Measurements from ENCODE around the gene FBXO7. TPM values are rescaled to one million over a fixed set of nuclear protein-coding genes. Genes with fewer than 3 reads are reported as not detected.

Gene FBXO7
- total RNA-seq, 2 experiments from 2014 or later = 87.9 to 90.2 TPM

GRCh38 chr22:32548039-32548438 lies 73.4 kb downstream of the FBXO7 start:
- Mint-ChIP-seq H3K36me3 (no peaks in the 10 kb centered on the region), H3K27me3 (peaks cover 20% of the 10 kb centered on the region), H3K9me3 (no peaks in the 10 kb centered on the region), H3K4me1 (no peaks in the 10 kb centered on the region), H3K27ac (no peak overlapping the region), H3K4me3 (no peak overlapping the region)
- DNase-seq = no peak

Other genes starting within 250 kb of the FBXO7 start
- not detected for gene SLC5A4, start 219.5 kb upstream of the FBXO7 start, total RNA-seq
- gene RFPL3, start 116.9 kb upstream of the FBXO7 start, total RNA-seq = not detected
- gene RTCB, start 62.6 kb upstream of the FBXO7 start, total RNA-seq = 100 to 1,000 TPM; 102 to 105 TPM
- gene BPIFC, start 10.4 kb upstream of the FBXO7 start, total RNA-seq = not detected

Data from activated naive CD8-positive, alpha-beta T cell treated with anti-CD3 and anti-CD28 coated beads for 36 hours (primary cell).